Sciatic nerve (tissue), 2 donors: ENCODE data around the gene BDNF. TPM values are rescaled to one million over a fixed set of nuclear protein-coding genes. Genes with fewer than 3 reads are reported as not detected.

Experiments
- ATAC-seq: fragments of 200-7000 bp; cut with Tn5 transposase; one replicate; pipeline ENCODE4 v1.9.1; 2020; ENCODE audit warnings: mild to moderate bottlenecking, moderate library complexity
- DNase-seq: peaks from one replicate; pipeline ENCODE4 v3.0.0-alpha.2; 2020; ENCODE audit warnings: low spot score
- intact Hi-C: fragments of 100-400 bp; cut with DNase I; formaldehyde crosslinking; loops from one replicate; pipeline ENCODE4 v1.14.2; 2022
- total RNA-seq: library from RNA; stranded (reverse); fragmentation: NEBNext Ultra II Directional; extraction: Animal tissue kit (Norgen Biotek cat#: 25700); gene quantifications from one replicate; pipeline ENCODE4 v1.2.1, GENCODE V29; 2021
- donor health status: DM: no; HTN: no; CAD: no.
- donor health status: DM: no; HTN: no; CAD: no.

Gene BDNF
- total RNA-seq, 1 donor from 2014 or later, result 0.18 TPM

- DNase-seq (no peak), ATAC-seq (no peak)
- intact Hi-C loops, result no loop called here
Observed at GRCh38 chr11:27615833-27616232, 84.4 kb downstream of the BDNF start.

GRCh38 chr11:27614092-27614491, 86.2 kb downstream of the BDNF start:
- ATAC-seq, result no peak
- intact Hi-C loops, result no loop called here
- no peak for DNase-seq

DNA sequence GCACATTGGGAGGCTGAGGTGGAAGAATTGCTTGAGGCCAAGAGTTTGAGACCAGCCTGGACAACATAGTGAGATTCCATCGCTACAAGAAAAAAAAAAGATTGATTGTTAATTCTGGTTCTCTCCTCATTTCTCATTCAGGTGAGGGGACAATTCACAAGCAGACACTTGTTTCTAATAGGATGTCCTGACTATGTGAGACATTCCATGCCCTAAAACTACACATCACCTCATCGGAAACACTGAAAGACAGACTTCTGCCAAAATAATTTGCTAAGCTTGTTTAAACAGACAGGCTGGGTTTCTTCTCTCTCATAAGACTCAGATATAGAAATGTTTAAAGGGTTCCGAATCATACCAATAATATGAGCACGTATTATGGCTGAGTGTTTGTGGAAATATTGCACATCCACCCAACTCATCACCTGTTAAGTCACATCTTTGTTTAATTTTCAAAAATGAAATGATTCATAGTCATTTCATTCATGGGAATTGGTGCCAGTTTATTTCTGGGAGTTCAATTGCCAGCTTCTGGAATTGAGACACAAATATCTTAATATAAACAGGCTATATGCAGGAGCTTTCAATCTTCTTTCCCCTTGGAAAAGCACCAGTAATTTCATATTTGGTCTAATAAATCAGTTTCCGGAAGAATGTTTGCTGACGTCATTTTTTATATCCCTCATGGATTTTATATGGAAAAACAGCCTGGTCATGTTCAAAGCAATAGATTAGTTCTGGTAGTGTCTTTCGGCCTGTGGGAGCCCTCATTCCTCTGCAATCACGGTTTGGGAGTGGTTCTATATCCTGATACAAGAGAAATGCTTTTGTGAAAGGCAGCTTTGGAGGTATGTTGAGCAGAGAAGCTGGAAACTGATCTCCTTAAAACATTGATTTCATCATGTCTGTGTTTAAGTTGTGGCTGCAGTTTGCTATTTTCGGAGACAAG, 87.0 kb downstream of the BDNF start:
- DNase-seq, result no peak
- intact Hi-C loops, result no loop called here
- no peak for ATAC-seq

GRCh38 chr11:27611947-27612455, 88.3 kb downstream of the BDNF start:
- intact Hi-C loops, result no loop called here
- ATAC-seq (no peak), DNase-seq (no peak)

- no peak for ATAC-seq
- intact Hi-C loops, result no loop called here
- no peak for DNase-seq
Observed at GRCh38 chr11:27611390-27611789, 88.9 kb downstream of the BDNF start.

- intact Hi-C loops, result no loop called here
- ATAC-seq, result no peak
- no peak for DNase-seq
Observed at GRCh38 chr11:27610946-27611345, 89.3 kb downstream of the BDNF start.

DNA sequence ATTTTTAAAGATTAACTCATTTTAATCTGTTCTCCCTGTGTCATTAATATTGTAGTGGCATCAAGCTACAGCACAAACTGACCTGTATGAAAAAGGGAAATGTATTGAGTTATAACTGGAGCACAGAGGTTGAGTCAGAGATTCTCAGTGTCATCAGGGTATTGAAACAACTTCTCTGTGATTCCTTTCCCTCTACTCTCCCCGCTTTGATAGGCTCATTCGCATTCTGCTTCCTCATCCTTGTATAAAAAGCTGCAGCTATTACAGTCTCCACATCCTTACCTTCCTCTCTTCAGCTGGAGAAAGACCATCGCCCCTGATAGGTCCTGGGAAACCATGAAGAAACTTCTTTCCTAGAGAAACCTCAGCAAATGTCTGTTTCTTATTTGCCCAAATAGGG, 90.0 kb downstream of the BDNF start:
- DNase-seq (no peak), ATAC-seq (no peak)
- intact Hi-C loops, result no loop called here

- ATAC-seq (no peak), DNase-seq (no peak)
- intact Hi-C loops, result no loop called here
Observed at GRCh38 chr11:27608951-27609350, 91.3 kb downstream of the BDNF start.

DNA sequence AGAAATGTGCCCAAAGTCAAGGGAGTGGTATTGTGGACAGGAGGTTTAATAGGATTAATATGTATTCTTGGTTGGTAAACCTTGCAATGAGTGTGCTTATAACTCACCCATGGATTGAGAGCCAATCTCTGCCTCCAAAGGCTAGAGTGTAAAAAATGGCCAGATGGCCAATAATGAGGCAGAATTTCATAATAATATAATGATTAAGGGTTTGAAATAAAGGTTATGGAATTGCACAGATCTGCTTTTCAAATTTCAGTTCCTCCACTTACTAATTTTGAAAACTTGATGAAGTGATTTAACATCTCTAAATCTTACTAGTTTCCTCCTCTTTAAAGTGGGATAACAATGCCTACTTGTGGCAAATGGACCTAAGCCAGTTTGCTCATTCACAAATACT, 94.8 kb downstream of the BDNF start:
- ATAC-seq (no peak), DNase-seq (no peak)
- intact Hi-C loops, result no loop called here

Other genes with a start within 250 kb of the BDNF start
- 16.8 TPM for gene LGR4, start 227.7 kb downstream of the BDNF start, total RNA-seq
- gene LIN7C, start 193.7 kb downstream of the BDNF start, total RNA-seq, result 40.8 TPM